NCI-H524 (cell line): ENCODE measurements around the gene ETNPPL.

Experiments used
- DNase-seq, 2 experiments: peaks; one replicate each; lab custom pipeline; 2025; lab: John Stamatoyannopoulos, UW

Gene ETNPPL

DNA sequence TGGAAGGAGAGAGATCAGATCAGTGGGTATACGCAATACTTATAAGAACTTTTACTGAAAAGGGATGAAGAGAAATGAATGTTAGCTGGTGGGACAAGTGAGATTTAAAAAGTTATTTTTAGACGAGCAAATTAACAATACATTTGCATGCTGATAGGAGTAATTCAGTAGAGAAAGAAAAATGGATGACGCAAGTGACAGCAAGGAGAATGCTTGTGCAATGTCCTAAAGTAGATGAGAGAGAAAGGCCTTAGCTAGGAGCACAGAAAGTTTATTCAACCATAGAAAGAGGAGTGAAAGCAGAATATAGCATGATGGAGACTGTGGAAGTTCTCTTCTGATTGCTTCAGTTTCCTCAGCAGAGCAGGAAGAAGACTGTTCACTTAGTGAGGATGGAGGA, 66.7 kb downstream of the ETNPPL start:
- no peak for DNase-seq

GRCh38 chr4:108695062-108695461, 67.8 kb downstream of the ETNPPL start:
- DNase-seq = no peak

DNA sequence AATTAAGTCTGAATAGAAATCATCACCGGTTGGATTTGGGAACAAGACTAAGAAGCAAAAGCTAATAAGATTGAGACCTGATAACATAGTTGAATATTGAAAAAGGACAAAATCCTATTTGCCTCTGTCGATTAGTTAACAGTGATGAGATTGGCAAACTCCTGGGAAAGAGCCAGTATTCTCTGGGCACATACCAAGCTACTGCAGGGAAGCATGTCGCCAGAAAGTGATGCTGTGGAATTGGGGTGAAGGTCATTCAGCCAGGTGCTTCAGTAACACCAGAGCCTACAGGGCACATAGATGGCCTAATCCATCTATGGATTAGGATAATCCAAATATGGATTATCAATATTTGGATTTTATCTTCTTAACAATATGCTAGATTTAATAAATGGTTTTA, 68.4 kb downstream of the ETNPPL start:
- no peak for DNase-seq

DNA sequence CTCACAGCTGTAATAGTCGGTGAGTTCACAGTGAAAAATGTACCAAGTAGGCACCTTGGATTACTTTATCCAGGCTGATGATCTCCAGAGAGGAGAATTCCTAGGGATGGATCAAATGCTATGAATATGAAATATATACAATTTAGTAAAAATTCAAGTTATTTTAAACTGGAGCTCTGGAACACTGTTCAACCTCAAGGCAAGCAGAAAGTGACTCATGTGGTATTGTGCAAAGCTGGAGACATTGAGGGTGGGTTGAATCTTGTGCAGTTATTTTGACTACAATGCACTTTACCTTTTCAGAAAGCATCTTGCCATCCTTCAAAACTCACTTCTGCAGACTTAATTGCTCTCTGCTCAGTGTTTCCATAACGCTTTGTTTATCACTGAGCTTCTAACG, 69.0 kb downstream of the ETNPPL start:
- no peak for DNase-seq

DNA sequence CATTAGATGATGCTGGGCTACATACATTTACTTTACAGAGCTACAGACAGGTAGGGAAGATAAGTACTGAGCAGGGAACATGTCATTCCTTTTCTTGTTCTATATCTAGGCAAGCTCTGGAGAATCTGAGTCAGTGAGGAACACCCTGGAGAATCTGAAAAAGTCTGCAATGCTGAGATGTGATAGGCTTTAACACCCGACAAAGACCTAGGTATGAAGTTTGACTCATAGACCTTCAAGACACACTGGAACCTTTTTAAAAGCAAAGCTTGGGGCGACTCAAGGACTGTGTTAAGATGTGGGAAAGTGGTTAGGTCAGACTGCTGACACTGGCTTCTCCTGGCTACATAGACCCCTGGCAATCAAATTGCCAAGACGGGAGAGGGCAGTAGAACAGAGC, 69.6 kb downstream of the ETNPPL start:
- no peak for DNase-seq
